Nephron (organoid): ENCODE data around the gene DSCAML1.

Experiments used
- H3K27ac Mint-ChIP-seq, 3 experiments: 2 replicates each; pipeline ENCODE4 v1.8.0; 2020; ENCODE audit warnings: mixed read lengths in 3 of 3, mild to moderate bottlenecking in 2 of 3, moderate library complexity in 1 of 3
- H3K27me3 Mint-ChIP-seq: 2 replicates; pipeline ENCODE4 v1.8.0; 2021; ENCODE audit warnings: low read depth, mild to moderate bottlenecking, moderate library complexity, mixed read lengths
- H3K36me3 Mint-ChIP-seq: 2 replicates; pipeline ENCODE4 v1.8.0; 2020; ENCODE audit warnings: low read depth, mixed read lengths
- H3K4me1 Mint-ChIP-seq: 2 replicates; pipeline ENCODE4 v1.8.0; 2020; ENCODE audit warnings: mixed read lengths
- H3K4me3 Mint-ChIP-seq, 3 experiments: 2 replicates each; pipeline ENCODE4 v1.8.0; 2020; ENCODE audit warnings: mild to moderate bottlenecking in 3 of 3, mixed read lengths in 3 of 3, moderate library complexity in 2 of 3
- H3K9me3 Mint-ChIP-seq: 2 replicates; pipeline ENCODE4 v1.8.0; 2020; ENCODE audit warnings: mixed read lengths
- TF ChIP-seq, protein P1 (sequence below), 3 experiments: fragments of 200-600 bp; sonication (generic); IDR thresholded peaks; one replicate each; pipeline ENCODE4 v1.5.0; 2021; ENCODE audit warnings: antibody characterized with exemption in 3 of 3; ENCODE audit not compliant: unreplicated experiment in 3 of 3

Gene DSCAML1

GRCh38 chr11:117492578-117493251 is 304.3 kb downstream of the DSCAML1 start:
- Mint-ChIP-seq H3K36me3 (no peaks in the 10 kb centered on the region), H3K4me1 (no peaks in the 10 kb centered on the region), H3K9me3 (no peaks in the 10 kb centered on the region), H3K27ac (no peak overlapping the region), H3K4me3 (no peak overlapping the region), H3K27me3 (peaks cover 45% of the 10 kb centered on the region)
- TF ChIP-seq, protein P1, sequence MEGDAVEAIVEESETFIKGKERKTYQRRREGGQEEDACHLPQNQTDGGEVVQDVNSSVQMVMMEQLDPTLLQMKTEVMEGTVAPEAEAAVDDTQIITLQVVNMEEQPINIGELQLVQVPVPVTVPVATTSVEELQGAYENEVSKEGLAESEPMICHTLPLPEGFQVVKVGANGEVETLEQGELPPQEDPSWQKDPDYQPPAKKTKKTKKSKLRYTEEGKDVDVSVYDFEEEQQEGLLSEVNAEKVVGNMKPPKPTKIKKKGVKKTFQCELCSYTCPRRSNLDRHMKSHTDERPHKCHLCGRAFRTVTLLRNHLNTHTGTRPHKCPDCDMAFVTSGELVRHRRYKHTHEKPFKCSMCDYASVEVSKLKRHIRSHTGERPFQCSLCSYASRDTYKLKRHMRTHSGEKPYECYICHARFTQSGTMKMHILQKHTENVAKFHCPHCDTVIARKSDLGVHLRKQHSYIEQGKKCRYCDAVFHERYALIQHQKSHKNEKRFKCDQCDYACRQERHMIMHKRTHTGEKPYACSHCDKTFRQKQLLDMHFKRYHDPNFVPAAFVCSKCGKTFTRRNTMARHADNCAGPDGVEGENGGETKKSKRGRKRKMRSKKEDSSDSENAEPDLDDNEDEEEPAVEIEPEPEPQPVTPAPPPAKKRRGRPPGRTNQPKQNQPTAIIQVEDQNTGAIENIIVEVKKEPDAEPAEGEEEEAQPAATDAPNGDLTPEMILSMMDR (IDR thresholded peaks at IDR 0.05; ENCODE audit: unreplicated experiment in 3 of 3), result no peak

GRCh38 chr11:117490911-117491310 is 306.1 kb downstream of the DSCAML1 start:
- Mint-ChIP-seq H3K9me3 (no peaks in the 10 kb centered on the region), H3K4me3 (no peak overlapping the region), H3K4me1 (no peaks in the 10 kb centered on the region), H3K36me3 (no peaks in the 10 kb centered on the region), H3K27me3 (peaks cover 38% of the 10 kb centered on the region), H3K27ac (no peak overlapping the region)
- TF ChIP-seq, protein P1 (IDR thresholded peaks at IDR 0.05; ENCODE audit: unreplicated experiment in 3 of 3), result no peak

DNA sequence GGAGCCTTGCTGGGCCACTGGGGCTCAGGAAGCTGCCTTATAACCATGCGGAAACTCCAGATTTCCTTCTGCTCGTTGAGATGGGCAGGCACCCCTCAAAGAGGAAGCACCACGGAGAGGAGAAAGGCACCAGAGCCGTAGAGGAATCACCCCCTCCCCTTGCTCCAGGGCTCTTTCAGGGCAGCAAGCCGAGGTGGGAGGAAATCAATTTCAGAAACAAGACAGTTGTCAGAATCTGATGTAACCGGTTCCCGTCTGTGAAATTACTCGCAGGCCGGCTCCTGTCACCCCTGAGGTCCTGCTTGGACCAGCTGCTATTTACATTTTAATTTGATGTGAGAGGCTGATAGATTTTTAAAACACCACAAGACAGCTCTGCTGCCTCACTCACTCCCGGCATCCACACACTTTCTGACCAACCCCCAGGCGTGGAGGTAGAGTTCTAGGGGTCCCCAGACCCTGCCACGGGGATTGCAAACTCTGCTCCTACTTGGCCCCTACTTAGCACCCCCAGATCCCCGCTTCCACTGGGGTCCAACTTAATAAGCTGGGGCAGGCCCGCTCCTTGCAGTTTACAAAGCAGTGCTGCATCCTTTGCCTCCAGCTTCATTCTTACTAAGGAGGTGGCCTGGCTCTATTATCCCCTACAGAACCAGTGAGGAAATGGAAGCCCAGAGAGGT is 306.9 kb downstream of the DSCAML1 start:
- no peak overlapping the region for H3K27ac Mint-ChIP-seq
- no peak overlapping the region for H3K4me3 Mint-ChIP-seq
- TF ChIP-seq, protein P1 (IDR thresholded peaks at IDR 0.05; ENCODE audit: unreplicated experiment in 3 of 3), result no peak
- H3K4me1 Mint-ChIP-seq, result no peaks in the 10 kb centered on the region
- H3K27me3 Mint-ChIP-seq, result peaks cover 34% of the 10 kb centered on the region
- H3K9me3 Mint-ChIP-seq, result no peaks in the 10 kb centered on the region
- no peaks in the 10 kb centered on the region for H3K36me3 Mint-ChIP-seq

DNA sequence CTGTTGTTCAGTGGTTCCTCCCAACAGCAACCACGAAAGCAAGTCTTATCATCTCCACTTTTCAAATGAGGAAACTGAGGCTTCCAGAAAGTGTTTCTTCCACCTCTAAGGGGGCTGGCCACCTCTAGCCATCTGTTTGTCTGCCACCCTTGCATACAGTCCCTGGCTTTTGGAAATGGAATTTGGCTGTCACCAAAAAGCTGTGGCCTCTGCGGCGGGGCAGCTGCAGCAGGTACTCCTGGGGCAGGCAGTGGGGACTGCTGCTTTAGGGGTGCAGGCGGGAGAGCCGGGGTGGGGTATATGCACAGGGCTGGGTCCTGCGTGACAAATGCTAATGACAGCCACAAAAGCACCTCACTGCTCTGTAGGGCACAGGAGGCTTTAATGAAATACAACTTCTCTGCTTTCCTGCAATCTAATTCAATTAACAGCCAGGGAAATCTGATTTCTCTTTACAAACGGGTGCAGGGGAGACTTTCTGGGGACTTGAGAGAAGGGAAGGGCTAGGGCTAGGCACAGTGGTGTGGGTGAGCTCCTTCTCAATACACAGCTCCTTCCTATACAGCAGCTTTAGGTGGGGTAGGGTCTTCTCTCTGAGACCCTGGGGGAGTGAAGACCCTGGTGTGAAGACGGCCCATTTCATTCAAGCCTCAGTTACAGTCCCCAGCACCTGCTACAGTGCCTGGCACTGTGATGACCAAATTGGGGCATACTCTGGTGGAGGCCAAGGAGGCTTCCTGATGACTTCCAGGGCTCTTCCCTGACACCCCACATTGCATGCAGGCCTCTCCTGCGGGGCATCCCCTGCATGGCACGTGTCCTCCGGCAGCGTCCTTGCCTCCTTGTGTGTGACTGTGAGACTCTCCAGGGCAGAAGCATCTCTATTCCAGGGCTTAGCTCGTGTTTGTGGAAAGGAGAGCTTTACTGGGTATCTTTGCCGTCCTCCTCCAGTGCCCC is 307.7 kb downstream of the DSCAML1 start:
- Mint-ChIP-seq H3K9me3 (no peaks in the 10 kb centered on the region), H3K4me1 (peaks cover 3% of the 10 kb centered on the region), H3K27me3 (peaks cover 36% of the 10 kb centered on the region), H3K27ac (no peak overlapping the region), H3K4me3 (no peak overlapping the region), H3K36me3 (no peaks in the 10 kb centered on the region)
- TF ChIP-seq, protein P1 (IDR thresholded peaks at IDR 0.05; ENCODE audit: unreplicated experiment in 3 of 3), result no peak

GRCh38 chr11:117486059-117486458 is 311.0 kb downstream of the DSCAML1 start:
- Mint-ChIP-seq H3K4me1 (peaks cover 16% of the 10 kb centered on the region), H3K9me3 (no peaks in the 10 kb centered on the region), H3K36me3 (no peaks in the 10 kb centered on the region), H3K27me3 (peaks cover 33% of the 10 kb centered on the region), H3K4me3 (no peak overlapping the region), H3K27ac (no peak overlapping the region)
- TF ChIP-seq, protein P1 (IDR thresholded peaks at IDR 0.05; ENCODE audit: unreplicated experiment in 3 of 3), result no peak
